ENCODE measurements around the gene GP1BB.
"Not testable (repeated sequence)": the region's sequence is repeated elsewhere in the genome, so short reads cannot be mapped to it uniquely, and the experiment has no call there.

The GP1BB gene

DNA sequence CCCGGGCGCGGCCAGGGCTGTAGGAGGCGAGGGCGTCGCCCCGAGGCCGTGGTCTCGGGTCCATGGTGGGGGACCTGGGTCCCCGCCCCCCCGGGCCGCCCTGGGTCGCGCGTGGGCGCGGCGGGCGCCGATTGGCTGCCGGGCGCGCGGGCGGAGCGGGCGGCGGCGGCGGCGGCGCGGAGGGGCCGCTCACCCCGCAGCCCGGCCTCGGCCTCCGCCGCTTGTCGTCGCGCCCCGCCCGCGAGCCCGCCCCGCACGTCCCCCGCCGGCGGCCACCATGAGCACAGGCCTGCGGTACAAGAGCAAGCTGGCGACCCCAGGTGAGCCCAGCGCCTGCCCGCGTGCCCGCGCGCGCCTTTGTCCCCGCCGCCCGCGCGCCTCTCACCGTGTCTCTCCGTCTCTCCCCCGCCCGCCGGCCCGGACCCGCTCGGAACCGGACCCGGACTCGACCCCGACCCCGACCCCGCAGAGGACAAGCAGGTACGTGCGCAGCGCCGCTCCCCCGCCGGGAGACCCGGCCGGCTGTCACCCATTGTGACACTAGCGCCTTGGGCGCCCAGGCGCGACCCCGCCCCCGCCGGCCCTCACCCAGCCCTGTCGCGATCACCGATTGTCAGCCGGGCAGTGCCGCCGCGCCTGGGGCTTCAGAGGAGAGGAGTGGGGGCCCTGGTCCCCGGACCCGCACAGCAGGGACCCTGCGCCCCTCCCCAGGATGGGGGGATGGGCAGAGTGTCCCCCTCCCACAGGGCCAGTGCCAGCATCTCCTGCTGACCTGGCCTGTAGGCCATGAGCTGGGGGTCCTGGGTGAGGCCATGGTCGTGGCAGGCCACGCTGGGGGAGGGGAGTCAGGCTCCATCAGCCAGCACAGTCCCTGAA is 8.8 kb upstream of the GP1BB start, which contains the start of gene SEPTIN5:
TSS of gene SEPTIN5 (plus strand) at position 192 of the 876 bp plus-strand sequence. CDS start at position 278, 86 bp downstream.
- DNase-seq (ENCODE audit: low read depth, low spot score), result peak; percentile 45

DNA sequence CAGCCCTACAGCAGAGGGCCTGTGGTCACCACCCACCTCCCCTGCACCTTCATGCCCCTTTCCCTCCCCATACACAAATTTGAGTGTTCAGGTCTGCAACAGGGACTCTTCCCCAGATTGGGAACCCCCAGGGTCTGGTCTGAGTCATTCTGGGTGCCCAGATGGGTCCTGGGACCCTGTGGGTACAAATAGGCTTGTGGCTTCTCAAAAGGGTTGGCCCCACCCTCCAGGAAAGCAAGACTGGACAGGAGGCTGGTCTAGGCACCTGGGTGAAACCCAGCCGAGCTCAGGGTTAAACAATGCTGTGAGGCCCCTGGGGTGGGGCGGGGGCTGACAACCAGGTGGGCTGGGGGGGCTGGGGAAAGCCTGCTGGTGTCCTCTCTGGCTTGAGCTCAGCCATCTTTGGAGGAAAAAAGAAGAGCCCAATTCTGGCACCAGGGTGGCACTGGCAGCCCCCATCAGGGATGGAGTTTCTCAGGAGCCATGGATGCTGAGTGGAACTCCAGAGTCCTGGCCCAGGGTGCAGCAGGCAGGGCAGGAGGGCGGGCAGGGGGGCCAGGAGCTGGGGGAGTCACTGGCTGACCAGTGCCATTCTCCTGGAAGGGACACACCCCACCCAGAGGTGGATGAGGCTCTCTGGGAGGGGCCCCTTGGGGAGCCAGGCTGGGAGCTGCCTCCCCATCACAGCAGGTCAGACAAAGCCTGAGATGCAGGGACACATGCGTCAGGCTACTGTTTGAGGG is 8.0 kb upstream of the GP1BB start:
- no peak for DNase-seq (ENCODE audit: low read depth, low spot score)

DNA sequence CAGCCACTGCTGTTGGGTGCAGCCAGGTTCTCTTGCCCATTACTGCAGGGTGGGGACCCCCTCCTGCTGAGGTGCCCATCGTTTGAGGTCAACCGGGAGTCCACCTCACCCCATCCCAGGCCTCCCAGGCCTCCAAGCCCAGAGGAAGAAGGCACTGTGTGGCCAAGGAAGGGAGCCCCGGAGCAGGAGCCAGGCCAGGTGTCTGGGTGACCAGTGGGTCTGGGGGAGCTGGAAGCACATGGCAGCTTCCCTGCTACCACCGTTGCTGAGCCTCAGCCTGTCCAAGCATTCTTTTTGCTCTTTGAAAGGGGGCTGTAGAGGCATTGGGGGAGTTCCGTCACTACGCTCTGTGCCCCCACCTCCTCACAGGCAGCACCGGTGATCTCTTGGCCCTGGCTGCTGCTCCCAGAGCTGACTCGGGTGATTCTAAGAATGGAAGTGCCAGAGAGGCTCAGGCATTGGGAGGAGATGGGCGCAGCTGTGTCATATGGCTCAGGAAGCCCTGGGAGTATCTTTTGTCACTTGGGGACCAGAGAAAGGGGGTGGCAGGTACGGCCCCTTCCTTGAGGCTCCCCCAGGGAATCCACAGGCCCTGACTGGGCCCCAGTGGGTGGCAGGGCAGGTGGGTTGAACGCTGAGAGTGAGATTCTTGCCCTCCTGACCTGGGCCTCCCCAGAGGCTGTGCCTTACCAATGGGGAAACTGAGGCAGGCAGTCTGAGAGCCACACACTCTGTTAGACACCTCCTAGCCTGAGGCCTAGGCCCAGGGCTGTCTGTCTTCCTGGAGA is 7.1 kb upstream of the GP1BB start:
- no peak for DNase-seq (ENCODE audit: low read depth, low spot score)

DNA sequence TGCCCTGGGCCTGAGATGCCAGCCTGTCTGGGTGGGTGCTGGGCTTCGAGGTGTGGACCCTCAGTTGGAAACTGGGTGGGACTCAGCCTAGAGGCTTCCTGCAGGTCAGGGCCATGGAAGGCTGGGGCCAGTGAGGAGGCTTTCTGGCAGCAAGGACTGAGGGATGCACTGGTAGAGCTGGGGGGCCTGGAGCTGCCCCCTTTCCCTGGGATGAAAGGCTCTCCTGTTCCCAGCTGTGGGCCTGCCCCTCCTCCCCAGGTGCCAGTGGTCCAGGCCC is 6.6 kb upstream of the GP1BB start:
- no peak for DNase-seq (ENCODE audit: low read depth, low spot score)

DNA sequence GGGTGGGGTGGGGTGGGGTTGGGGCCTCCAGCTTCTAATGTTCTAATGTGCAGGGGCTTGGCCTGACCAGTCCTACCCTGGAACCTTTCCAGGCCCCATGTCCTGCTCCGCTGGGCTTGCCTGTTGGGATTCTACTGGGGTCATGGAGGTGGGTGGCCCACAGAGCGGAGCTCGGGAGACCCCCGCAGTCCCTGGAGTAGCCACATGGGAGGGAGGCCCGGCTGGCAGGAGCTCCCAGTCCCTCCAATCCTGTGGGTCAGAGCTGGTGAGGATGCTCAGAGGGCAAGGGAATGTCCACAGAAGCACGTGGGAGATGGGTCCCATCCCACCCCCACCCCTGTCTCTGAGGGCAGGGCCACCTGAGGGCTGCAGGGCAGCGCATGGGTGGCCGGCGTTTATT is 6.2 kb upstream of the GP1BB start:
- no peak for DNase-seq (ENCODE audit: low read depth, low spot score)

DNA sequence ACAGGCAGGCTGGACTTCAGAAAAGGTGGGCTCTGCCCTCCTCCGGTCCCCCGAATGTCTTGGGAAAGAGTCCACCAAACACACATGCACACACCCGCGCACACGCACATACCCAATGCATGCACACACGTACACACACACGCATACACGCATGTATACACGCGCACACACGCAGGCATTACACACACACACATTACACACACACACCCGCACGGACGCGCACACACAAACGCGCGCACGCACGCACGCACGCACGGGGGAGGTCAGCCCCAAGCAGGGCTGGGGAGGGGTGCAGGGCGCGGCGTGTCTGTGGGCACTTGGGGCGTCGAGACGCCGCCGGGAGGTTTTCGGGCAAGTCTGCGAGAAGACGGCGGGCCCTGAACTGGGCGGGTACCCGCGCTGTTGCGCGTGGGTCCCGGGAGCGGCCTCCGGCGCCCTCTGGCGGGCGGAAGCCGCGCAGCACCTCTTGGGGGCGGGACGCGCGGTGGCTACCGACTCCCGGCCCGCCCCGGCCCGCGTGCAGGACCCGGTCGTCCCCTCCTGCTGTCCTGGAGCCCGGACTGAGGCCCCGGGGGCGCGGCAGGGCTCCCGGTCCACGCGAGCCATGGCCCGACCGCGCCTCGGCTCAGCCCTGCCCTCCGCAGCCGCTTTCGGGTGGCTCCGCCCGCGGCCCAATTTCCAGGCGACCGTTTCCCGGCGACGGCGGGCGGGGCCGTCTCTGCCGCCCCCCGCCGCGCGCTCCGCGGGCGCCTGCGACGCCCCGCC is 5.5 kb upstream of the GP1BB start:
- peak; percentile 91 for DNase-seq (ENCODE audit: low read depth, low spot score)

DNA sequence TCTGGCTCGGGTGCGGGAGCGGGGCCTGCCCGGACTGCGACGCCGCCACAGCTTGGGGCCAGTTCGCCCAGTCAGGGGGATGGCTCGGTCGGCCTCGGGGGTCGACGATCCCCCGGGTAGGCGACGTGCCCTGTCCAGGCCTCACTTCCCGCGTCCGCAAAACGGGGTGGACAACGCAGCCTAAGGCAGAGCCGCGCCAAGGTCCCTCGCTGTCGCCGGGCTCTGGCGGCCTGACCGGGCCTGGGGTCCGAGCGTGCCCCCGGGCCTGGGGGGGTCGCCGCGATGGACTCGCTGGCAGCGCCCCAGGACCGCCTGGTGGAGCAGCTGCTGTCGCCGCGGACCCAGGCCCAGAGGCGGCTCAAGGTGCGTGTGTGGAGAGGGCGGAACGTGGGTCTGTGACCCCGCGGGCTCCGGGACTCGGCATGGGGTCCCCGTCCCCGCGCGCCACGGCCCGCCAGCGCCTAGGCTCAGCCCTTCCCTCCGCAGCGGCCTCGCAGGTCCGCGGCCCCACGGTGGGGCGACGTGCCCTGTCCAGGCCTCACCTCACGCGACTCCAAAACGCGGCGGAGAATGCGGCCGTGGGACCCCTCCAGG is 4.8 kb upstream of the GP1BB start:
- DNase-seq (ENCODE audit: low read depth, low spot score), result peak; percentile 18

DNA sequence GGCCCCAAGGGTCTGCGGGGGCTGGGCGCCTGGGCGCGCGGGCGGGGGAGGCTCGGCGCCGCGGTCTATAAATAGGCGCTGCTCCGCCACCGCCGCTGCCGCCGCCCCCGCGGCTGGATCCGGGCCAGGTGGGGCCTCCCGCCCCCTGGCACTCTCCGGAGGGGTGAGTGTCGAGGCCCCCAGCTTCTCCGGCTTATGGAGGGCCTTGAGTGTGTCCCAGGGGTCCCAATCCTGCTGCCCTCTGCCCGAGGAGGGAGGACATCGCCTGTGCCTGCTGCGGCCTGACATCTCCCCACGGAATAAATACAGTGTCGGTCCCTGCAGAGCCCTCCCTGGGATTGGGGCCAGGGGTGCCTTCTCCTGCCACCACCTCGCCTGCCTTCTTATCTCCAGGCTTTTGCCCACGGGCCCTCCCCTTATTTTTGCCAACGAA is 4.3 kb upstream of the GP1BB start:
- peak; percentile 37 for DNase-seq (ENCODE audit: low read depth, low spot score)

DNA sequence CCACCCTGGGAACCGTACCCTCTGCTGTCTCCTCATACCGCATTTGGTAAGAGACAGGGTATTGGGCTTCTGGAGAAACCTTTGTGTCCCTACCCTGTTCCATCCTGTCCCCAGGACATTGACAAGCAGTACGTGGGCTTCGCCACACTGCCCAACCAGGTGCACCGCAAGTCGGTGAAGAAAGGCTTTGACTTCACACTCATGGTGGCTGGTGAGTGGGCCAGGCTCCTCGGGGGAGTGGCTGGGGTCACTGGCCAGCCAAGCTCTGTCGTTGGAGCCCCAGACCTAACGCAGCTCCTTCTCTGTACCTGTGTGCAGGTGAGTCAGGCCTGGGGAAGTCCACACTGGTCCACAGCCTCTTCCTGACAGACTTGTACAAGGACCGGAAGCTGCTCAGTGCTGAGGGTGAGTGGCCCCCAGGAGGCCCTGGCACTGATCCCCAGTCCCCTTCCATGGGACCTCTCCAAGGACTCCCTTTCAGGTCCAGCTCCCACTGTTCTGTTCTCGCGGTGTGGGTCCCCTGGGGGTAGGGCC is 3.8 kb upstream of the GP1BB start:
- DNase-seq (ENCODE audit: low read depth, low spot score), result no peak

DNA sequence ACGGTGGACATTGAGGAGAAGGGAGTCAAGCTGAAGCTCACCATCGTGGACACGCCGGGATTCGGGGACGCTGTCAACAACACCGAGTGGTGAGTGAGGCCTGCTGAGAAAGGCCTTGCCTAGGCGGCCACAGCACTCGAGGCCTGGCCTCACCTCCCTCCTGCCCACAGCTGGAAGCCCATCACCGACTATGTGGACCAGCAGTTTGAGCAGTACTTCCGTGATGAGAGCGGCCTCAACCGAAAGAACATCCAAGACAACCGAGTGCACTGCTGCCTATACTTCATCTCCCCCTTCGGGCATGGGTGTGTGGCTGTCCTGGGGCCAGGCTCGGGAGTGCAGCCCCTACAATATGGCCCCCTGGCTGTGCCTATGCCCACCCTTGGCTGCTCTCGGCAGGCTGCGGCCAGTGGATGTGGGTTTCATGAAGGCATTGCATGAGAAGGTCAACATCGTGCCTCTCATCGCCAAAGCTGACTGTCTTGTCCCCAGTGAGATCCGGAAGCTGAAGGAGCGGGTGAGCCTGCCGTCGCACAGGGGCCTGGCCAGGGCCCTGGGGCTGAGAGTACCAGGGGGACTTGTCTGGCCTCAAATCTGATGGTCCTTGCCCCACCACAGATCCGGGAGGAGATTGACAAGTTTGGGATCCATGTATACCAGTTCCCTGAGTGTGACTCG is 3.0 kb upstream of the GP1BB start:
- DNase-seq (ENCODE audit: low read depth, low spot score), result no peak

DNA sequence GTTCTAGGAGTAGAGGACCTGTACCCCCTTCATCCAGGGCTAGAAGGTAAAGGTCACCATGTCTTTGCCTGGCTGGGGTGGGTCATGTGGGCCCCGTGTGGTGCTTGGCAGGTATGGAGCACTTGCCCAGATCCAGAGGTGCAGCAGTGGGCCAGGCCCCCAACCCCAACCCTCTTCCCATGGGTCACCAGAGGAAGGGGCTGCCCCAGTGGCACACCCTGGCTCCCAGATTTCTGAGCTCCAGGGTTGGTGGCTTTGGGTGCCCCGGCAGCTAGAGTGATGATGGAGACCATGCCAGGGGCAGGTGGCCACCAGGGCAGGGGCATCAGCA is 2.4 kb upstream of the GP1BB start:
- DNase-seq (ENCODE audit: low read depth, low spot score), result no peak

DNA sequence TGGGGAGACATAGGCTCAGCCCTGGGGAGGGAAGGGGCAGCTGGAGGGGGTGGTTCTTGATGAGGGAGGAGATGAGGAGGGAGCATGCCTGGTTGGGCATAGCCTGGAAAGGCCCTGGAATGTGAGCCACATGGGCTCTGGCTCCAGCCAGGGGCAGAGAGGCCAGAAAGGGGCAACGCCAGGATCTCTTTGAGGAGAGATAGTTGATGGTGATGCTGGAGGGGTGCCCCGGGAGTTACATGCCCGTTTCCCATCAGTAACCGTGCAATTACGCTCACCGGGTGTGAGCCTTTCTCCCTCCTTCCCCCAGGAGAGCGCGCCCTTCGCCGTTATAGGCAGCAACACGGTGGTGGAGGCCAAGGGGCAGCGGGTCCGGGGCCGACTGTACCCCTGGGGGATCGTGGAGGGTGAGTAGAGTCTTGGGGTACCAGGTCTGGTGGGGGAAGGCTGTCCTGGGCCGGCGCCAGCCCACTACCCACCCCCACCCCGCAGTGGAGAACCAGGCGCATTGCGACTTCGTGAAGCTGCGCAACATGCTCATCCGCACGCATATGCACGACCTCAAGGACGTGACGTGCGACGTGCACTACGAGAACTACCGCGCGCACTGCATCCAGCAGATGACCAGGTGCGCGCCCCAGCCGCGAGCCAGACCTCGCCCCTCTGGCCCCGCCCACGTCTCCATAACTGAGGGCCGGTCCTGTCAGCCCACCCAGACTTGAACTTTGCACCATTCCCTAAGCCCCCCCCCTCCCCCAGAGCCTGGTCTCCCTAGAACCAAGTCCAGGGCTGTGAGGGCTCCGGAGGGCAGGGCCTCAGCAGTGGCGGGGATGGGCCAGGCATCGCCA is 1.8 kb upstream of the GP1BB start:
- DNase-seq (ENCODE audit: low read depth, low spot score), result no peak

DNA sequence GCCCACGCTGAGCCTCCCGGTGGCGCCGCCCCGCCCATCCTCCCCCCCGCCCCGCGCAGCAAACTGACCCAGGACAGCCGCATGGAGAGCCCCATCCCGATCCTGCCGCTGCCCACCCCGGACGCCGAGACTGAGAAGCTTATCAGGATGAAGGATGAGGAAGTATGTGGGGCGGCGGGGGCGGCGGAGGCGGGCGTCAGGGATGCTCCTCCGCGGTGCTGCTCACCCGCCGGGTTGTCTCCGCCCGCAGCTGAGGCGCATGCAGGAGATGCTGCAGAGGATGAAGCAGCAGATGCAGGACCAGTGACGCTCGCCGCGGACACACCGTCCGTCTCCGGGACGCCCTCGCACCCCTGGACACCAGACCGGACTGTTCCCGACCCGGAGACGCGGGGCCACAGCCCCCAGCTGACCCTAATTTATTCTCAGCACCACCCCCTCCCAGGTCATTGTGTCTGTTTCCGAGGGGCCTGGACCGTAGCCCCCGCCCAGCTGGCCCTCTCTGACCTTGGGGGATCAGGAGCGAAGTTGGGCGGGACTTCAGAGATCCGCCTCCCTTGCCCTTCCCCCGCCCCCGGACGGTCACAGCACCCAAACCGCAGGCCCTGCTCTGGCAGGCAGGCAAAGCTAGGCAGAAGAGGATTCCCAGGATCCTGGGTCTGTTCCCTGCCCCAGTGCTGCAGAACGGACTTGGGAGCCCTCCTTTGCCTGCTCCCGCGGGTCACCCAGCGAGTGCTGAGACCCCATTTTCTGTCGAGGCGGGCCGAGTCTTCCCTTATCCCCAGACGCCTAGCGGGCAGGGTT is 959 bp upstream of the GP1BB start:
- no peak for DNase-seq (ENCODE audit: low read depth, low spot score)

DNA sequence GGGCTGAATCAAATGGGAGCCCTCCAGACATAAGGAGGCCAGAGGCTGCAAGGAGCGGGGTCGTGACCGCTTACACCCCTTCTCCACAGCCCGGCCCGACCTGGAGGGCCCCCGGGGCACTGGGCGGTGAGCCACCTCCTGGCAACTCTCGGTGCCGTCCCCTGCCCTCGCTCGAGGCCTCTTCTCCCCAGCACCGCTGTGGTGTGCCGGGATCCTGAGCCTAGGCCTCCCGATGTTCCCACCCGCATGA is 432 bp upstream of the GP1BB start:
- no peak for DNase-seq (ENCODE audit: low read depth, low spot score)

DNA sequence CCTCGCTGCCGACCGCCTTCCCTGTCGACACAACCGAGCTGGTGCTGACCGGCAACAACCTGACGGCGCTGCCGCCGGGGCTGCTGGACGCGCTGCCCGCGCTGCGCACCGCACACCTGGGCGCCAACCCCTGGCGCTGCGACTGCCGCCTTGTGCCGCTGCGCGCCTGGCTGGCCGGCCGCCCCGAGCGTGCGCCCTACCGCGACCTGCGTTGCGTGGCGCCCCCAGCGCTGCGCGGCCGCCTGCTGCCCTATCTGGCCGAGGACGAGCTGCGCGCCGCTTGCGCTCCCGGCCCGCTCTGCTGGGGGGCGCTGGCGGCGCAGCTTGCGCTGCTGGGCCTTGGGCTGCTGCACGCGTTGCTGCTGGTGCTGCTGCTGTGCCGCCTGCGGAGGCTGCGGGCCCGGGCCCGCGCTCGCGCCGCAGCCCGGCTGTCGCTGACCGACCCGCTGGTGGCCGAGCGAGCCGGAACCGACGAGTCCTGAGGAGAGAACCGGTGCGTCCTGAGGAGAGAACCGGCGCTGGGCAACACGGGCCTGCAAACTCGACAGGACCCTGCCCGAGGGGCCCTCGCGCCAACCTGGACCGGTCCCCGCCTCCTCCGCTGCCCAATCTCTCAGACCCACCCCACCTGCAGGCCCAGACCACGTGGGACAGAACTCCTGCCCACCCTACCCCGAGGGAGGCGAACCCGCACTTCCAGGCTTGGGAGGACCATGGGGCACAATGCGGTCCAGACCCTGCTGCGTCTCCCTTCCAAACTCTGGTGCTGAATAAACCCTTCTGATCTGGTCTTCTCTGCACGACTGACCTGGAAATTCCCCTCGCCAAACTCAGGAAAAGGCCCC is 866 bp downstream of the GP1BB start:
- DNase-seq (ENCODE audit: low read depth, low spot score), result peak; percentile 74

DNA sequence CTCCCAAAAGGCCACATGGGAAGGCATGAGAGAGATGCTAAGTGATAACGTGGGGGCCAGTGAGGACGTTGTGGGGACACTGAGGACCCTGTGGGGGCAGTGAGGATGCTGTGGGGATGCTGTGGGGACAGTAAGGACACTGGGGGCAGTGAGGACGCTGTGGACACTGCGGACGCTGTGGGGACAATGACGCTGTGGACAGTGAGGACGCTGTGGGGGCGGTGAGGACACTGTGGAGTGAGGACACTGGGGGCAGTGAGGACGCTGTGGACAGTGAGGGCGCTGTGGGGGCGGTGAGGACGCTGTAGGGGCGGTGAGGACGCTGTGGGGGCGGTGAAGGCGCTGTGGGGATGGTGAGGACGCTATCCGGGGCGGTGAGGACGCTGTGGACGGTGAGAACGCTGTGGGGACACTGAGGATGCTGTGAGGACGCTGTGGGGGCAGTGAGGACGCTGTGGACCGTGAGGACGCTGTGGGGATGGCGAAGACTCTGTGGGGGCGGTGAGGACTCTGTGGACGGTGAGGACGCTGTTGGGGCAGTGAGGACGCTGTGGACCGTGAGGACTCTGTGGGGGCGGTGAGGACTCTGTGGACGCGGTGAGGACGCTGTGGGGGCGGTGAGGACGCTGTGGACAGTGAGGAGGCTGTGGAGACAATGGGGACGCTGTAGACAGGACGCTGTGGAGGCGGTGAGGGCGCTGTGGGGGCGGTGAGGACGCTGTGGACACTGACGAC is 1.8 kb downstream of the GP1BB start:
- DNase-seq (ENCODE audit: low read depth, low spot score), result no peak

DNA sequence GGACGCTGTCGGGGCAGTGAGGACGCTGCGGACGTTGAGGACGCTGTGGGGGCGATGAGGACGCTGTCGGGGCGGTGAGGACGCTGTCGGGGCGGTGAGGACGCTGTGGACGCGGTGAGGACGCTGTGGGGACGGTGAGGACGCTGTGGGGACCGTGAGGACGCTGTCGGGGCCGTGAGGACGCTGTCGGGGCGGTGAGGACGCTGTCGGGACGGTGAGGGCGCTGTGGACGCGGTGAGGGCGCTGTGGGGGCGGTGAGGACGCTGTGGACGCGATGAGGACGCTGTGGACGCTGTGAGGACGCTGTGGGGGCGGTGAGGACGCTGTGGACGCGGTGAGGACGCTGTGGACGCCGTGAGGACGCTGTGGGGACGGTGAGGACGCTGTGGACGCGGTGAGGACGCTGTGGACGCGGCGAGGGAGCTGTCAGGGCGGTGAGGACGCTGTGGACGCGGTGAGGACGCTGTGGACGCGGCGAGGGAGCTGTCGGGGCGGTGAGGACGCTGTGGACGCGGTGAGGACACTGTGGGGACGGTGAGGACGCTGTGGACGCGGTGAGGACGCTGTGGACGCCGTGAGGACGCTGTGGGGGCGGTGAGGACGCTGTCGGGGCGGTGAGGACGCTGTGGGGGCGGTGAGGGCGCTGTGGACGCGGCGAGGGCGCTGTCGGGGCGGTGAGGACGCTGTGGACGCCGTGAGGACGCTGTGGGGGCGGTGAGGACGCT is 2.9 kb downstream of the GP1BB start:
- not testable (repeated sequence) for DNase-seq (ENCODE audit: low read depth, low spot score)

Data from astrocyte of the hippocampus (primary cell).